Omental fat pad (tissue), 4 donors: ENCODE results near the gene EFNB1. TPM values are rescaled to one million over a fixed set of nuclear protein-coding genes. Genes with fewer than 3 reads are reported as not detected.

ENCODE experiments used
- ATAC-seq: fragments of 150-250 bp; one replicate; pipeline ENCODE4 v1.9.1; 2016; ENCODE audit warnings: mild to moderate bottlenecking, moderate library complexity; ENCODE audit not compliant: low FRiP score
- DNase-seq: peaks from one replicate; pipeline ENCODE4 v3.0.0-alpha.2; 2019; ENCODE audit warnings: low spot score
- total RNA-seq, 4 donors: library from RNA; depleted of rRNA; stranded (reverse); fragments of >200 nt; gene quantifications; one replicate each; pipeline ENCODE4 v1.1.0, GENCODE V29; 2016
- TF ChIP-seq, protein P1 (sequence below), 3 donors: fragments of 450-650 bp; IDR thresholded peaks; one replicate each; pipeline ENCODE4 v1.5.1; 2016 to 2017; ENCODE audit warnings: antibody characterized with exemption in 3 of 3, mild to moderate bottlenecking in 3 of 3, moderate library complexity in 2 of 3

EFNB1 gene
- total RNA-seq, 4 donors from 2014 or later = 46.4 to 108 (median 78.5) TPM

DNA sequence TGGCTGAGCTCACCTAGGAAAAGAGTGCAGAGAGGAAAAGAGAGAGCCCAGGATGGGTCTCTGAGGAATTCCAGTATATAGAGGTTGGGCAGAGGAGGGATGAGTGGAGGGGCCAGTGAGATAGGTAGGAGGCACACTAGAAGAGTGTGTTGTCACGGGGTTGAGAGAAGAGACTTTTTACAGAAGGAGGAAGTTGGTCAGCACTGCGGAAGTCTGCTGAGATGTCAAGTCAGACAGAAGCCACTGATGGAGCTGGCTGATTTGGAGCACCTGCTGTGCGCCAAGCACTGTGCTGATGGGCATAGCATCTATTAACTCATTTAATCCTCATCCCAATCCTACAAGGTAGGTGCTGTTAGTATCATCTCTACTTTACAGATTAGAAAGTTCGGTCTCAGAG, 60.4 kb downstream of the EFNB1 start:
- ATAC-seq (no peak), DNase-seq (no peak)
- TF ChIP-seq, protein P1, sequence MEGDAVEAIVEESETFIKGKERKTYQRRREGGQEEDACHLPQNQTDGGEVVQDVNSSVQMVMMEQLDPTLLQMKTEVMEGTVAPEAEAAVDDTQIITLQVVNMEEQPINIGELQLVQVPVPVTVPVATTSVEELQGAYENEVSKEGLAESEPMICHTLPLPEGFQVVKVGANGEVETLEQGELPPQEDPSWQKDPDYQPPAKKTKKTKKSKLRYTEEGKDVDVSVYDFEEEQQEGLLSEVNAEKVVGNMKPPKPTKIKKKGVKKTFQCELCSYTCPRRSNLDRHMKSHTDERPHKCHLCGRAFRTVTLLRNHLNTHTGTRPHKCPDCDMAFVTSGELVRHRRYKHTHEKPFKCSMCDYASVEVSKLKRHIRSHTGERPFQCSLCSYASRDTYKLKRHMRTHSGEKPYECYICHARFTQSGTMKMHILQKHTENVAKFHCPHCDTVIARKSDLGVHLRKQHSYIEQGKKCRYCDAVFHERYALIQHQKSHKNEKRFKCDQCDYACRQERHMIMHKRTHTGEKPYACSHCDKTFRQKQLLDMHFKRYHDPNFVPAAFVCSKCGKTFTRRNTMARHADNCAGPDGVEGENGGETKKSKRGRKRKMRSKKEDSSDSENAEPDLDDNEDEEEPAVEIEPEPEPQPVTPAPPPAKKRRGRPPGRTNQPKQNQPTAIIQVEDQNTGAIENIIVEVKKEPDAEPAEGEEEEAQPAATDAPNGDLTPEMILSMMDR (IDR thresholded peaks at IDR 0.05) = no peak

Other genes starting within 250 kb of the EFNB1 start
- 10 to 100 TPM; 14.2 to 40.2 (median 24.2) TPM for gene STARD8, start 181.4 kb upstream of the EFNB1 start, total RNA-seq